ELF-1 (cell line): ENCODE data around the gene CCDC107.
"Not testable (repeated sequence)": the region's sequence is repeated elsewhere in the genome, so short reads cannot be mapped to it uniquely, and the experiment has no call there.

Experiments used
- DNase-seq: peaks from one replicate; pipeline ENCODE4 v3.0.0-alpha.2; 2016; ENCODE audit warnings: low read depth, low spot score

The CCDC107 gene

GRCh38 chr9:35637427-35637955 is 20.6 kb upstream of the CCDC107 start:
- DNase-seq = not testable (repeated sequence)

- DNase-seq = not testable (repeated sequence)
These were observed 19.3 kb upstream of the CCDC107 start for GRCh38 chr9:35638751-35639150.

- DNase-seq = not testable (repeated sequence)
These were observed 18.9 kb upstream of the CCDC107 start for GRCh38 chr9:35639225-35639624.

GRCh38 chr9:35639631-35640030 is 18.5 kb upstream of the CCDC107 start:
- DNase-seq = no peak

- DNase-seq = not testable (repeated sequence)
These were observed 17.7 kb upstream of the CCDC107 start for GRCh38 chr9:35640431-35640830.

GRCh38 chr9:35641478-35641877 is 16.6 kb upstream of the CCDC107 start:
- DNase-seq = not testable (repeated sequence)

GRCh38 chr9:35643046-35643445 is 15.0 kb upstream of the CCDC107 start:
- no peak for DNase-seq

GRCh38 chr9:35645736-35646135 is 12.4 kb upstream of the CCDC107 start:
- DNase-seq = not testable (repeated sequence)

- DNase-seq = peak; percentile 73
These were observed 11.9 kb upstream of the CCDC107 start for GRCh38 chr9:35646153-35646532.

- DNase-seq = peak; percentile 95
These were observed 11.4 kb upstream of the CCDC107 start for GRCh38 chr9:35646533-35647265.

GRCh38 chr9:35649431-35650340 is 8.4 kb upstream of the CCDC107 start:
- no peak for DNase-seq

GRCh38 chr9:35650341-35651158 is 7.5 kb upstream of the CCDC107 start, which contains the start of gene SIT1:
SIT1 (minus strand) TSS chr9:35650931; CDS start chr9:35650853, 78 bp downstream.
- no peak for DNase-seq

- DNase-seq = no peak
These were observed 5.9 kb upstream of the CCDC107 start for GRCh38 chr9:35651956-35652828.

GRCh38 chr9:35652829-35653209 is 5.3 kb upstream of the CCDC107 start:
- DNase-seq = no peak

GRCh38 chr9:35653611-35654010 is 4.5 kb upstream of the CCDC107 start:
- DNase-seq = no peak

GRCh38 chr9:35656348-35656747 is 1.7 kb upstream of the CCDC107 start:
- no peak for DNase-seq

GRCh38 chr9:35656831-35657545 is 1.1 kb upstream of the CCDC107 start:
- DNase-seq = no peak

GRCh38 chr9:35657546-35658136 is 451 bp upstream of the CCDC107 start, which contains the start of gene RMRP:
RMRP (minus strand) TSS chr9:35658019.
- DNase-seq = peak; percentile 99

- no peak for DNase-seq
These were observed 802 bp downstream of the CCDC107 start for GRCh38 chr9:35658968-35659220.

- no peak for DNase-seq
These were observed 1.2 kb downstream of the CCDC107 start for GRCh38 chr9:35659340-35659739.
